Measurements from ENCODE around the gene ZNF346.

GRCh38 chr5:177087398-177088005 lies 65.0 kb downstream of the ZNF346 start:
- no peak for TF ChIP-seq CTCF (conservative IDR thresholded peaks at IDR 0.05; ENCODE audit: low read length)
- TF ChIP-seq EZH2phosphoT487 (IDR thresholded peaks at IDR 0.05; ENCODE audit: borderline replicate concordance, low read depth, low read length): no peak
